GM21390 (cell line): ENCODE data around the gene SEC63.
A peak's percentile ranks its signal among the peaks of the same experiment; 100 is the strongest.
"Not testable (repeated sequence)": the region's sequence is repeated elsewhere in the genome, so short reads cannot be mapped to it uniquely, and the experiment has no call there.

Experiments
- ATAC-seq: cut with Tn5 transposase; IDR thresholded peaks from one replicate; pipeline ENCODE4 v1.9.1; 2021; ENCODE audit not compliant: unreplicated experiment

Gene SEC63

DNA sequence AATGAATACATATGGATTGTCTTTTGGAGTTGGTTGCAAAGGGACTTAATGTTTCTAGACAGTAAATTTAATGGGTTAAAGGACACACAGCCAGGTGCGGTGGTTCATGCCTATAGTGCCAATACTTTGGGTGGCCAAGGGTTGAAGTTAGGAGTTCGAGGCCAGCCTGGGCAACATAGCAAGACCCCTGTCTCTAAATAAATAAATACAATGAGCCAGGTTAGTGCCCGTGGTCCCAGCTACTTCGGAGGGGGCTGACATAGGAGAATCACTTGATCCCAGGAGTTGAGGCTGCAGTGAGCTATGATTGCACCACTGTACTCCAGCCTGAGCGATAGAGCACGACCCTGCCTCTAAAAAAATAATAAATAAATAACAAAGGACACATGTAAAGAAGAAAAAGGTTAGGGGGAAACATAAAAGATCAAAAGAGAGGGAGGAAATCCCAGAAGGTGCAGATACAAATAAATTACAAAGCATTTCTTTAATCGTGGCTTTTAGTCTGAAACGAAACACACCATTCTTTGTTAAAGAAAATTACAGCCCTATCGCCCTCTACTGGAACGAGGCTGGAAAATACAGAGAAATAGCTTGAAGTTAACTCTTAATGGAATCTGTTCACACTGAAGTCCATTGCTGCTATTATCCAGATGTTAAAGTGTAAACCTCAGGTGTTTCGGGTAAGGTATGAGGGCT is 91.3 kb downstream of the SEC63 start:
- no peak for ATAC-seq

DNA sequence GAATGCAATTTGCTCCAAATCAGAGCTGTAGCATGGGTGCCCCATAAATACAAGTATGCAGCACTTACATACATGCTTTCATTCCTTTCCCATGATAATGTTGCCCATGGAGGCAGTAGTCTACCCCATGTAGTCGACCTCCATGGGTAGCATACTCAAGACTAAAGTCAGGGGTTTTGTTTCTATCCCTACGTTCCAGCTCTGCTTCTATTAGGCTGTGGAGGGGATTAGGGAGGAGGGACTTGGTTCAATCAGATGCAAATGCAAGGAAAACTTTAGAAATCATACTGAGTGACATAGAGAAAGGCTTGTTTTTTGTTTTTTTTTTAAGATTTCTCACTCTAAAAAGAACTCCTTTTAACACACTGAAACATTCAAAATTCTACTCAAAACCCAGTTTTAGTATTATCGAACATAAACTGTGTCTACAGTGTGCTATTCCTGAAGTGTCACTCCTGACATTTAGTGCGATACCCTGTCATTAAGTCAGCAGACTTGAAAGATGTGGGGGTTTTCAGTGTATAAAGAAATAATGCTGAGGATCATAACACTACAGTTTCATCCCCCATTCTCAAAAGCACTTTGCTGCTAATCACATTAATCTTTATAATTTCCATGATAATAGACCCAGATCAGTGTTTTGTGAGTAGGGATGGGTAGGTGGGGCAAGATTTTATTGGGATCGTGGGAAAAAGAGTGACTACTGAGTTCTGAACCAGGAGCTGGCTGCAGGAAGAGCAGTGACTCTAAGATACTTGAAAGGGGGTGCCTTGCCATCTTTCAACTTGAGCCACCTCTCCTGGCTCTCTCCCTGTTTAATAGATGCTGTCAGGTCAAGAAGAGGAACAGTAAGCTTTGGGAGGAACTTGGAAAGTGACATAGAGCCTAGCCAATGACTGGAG is 93.5 kb downstream of the SEC63 start:
- no peak for ATAC-seq

DNA sequence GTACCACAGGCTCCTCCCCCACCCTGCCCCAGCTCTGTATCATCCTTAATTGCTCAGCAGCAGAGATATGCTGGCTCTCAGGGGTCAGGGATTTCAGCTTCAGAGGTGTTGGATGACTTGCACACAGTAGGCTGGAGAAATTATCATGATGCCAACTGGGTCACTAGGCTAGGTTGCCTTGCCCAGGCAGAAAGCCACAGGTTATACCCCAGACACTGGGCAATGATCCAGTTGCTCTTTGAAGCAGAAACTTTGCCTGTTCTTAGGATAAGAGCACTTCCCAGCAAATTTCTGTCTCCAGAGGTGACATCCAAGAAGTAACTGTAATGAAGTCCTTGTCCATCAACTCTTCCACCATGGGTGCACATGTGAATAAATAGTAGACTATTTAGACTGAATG is 95.6 kb downstream of the SEC63 start:
- ATAC-seq = no peak

DNA sequence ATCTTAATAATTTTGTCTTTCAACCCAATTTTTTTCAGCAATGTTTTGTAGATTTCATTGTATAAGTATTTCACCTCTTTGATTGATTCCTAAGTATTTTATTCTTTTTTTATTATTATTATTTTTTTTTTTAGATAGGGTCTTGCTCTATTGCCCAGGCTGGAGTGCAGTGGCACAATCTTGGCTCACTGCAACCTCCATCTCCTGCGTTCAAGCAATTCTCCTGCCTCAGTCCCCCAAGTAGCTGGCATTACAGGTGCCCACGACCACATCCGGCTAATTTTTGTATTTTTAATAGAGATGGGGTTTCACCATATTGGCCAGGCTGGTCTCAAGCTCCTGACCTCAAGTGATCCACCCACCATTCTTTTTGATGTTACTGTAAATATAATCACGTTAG is 97.0 kb downstream of the SEC63 start:
- ATAC-seq = not testable (repeated sequence)

DNA sequence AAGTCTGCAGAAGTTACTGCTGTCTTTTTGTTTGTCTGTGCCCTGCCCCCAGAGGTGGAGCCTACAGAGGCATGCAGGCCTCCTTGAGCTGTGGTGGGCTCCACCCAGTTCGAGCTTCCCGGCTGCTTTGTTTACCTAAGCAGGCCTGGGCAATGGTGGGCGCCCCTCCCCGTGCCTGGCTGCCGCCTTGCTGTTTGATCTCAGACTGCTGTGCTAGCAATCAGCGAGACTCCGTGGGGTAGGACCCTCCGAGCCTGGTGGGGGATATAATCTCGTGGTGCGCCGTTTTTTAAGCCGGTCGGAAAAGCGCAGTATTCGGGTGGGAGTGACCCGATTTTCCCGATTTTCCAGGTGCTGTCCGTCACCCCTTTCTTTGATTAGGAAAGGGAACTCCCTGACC is 97.9 kb downstream of the SEC63 start:
- not testable (repeated sequence) for ATAC-seq

DNA sequence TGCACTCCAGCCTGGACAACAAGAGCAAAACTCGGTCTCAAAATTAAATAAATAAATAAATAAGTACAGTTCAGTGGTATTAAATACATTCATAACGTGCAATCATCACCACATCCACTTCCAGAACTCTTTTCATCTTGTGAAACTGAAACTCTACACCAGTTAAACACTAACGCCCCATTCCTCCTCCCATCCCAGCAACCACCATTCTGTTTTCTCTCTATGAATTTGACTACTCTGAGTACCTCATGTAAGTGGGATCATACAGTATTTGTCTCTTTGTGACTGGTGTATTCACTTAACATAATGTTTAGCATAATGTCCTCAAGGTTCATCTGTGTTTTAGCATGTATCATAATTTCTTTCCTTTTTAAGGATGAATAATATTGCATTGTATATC is 104.8 kb downstream of the SEC63 start:
- no peak for ATAC-seq

DNA sequence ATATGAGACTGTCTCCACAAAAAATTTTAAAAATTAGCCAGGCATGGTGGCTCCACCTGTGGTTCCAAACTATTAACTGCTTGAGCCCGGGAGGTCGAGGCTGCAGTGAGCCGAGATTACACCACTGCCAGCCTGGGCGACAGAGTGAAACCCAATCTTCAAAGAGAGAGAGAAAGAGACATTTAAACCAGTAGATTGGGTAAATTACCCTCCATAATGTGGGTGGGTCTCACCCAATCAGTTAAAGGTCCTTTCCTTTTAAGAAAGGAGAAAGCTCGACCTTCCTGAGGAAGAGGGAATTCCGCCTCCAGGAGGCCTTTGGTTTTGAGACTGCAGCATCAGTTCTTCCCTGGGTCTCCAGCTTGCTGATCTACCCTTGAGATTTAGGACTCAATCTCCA is 108.7 kb downstream of the SEC63 start:
- no peak for ATAC-seq

DNA sequence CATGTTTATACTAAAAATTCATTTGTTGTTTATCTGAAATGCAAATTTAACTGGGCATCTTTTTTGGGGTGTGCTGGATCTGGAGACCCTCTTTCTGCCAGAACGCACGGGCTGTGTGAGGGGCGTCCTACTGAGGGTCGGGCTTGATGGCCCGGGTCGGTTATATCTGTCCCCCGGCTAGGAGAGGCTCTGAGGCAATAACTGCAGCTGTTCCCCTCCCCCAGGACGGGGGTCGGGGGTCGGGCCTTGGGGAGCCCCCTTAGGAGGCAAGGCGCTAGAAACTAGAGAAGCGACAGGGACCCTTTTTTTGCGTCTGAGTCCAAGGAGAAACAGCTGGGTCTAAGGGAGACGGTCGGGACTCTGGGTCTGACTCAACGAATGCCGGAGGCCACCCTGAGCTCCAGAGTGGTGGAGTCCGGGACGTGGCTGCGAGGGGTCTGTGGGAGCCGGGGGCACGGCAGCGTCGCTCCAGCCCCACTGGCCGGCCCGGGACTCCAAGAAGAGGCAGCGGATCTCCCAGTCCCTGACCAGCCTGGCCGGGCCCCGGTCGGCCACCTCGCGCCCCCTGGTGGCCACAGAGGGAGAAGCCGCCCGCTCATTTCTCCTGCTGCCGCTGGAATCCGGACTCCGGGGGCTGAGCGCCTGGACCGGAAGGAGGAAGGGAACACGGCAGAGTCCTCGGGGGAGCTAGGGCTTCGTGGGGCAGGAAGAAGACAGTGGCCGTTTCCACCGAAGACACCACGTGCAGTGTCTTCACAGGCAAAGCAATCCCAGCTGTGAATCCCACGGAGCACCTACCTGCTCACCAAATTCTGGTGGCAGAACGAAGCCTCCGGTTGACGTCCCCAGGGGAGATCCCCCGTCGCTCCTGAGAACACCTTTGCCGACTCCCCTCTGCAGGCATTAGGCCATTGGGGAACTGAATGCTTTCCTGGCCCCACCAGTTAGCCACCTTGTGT is 109.9 kb downstream of the SEC63 start:
- ATAC-seq = peak; percentile 64

DNA sequence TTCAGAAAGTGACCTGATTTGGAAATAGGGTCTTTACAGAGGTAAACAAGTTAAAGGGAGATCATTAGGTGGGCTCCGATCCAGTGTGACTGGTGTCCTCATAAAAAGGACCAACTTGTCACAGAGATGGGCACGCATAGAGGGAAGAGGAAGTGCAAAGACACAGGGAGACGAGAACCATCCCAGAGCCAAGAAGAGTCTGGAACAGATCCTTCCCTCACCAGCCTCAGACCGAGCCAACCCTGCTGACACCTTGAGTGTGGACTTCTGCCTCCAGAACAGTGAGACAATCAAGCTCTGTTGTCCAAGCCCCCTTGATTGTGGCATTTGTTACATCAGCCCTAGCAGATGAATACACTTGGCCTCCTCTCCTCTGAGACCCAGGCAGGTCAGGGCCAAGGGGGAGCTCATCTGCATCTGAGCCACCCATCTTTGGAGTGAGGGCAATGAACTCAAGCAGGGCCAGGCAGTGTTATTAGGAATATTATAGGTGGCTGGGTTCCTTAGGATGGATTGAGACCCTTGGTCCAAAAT is 111.7 kb downstream of the SEC63 start:
- no peak for ATAC-seq

DNA sequence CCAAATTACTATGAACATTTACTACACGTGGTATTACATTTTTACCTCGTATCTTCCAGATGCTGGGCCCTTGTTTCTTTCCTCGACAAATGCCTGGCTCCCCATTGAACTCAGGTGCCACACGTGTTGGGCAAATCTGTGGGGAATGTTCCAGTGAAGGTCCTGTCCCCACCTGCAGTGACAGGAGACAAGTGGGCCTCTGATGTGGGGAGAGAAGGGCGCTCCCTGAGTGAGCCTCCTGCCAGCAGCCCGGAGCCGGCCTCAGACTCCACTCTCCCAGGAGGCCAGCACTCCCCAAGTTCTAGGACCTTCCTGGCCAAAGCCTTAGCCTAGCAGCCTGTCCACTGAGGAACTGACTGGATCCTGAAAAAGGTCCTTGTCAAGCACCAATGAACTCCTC is 112.2 kb downstream of the SEC63 start:
- ATAC-seq = no peak

DNA sequence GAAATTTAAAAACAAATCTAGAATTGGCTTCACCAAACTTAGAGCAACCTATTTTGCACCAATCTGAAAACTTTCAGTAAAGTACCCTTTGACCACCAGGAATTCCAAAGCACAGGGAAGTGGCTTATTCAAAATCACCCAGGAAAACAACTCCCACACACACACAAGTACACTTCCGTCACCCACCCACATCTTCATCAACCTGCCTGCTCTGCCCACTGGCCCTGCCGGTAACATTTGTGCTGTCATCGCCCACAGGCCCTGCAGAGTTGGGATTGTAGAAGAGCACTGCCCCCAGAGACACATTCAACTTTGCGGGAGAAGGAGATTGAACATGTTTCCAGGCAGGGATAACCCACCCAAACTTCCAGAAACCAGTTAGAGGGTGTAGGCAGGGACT is 114.6 kb downstream of the SEC63 start:
- ATAC-seq = no peak

DNA sequence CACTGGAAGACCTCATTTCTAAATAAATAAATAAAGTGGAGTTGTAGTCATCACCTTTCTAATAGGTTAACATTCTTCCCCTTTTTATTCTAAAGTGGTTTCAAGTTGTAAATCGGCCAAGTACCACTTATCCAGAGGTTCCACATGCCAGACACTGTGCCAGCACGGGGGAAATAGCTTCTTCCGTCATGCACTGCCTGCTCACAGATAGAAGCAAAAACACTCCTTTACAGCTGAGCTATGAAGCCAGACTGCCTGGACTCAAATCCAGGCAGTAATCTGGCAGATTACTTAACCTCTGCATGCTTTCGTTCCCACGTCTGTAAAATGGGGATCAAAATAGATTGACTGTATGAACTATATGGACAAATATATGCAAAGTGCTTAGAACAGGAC is 116.7 kb downstream of the SEC63 start:
- ATAC-seq = no peak

DNA sequence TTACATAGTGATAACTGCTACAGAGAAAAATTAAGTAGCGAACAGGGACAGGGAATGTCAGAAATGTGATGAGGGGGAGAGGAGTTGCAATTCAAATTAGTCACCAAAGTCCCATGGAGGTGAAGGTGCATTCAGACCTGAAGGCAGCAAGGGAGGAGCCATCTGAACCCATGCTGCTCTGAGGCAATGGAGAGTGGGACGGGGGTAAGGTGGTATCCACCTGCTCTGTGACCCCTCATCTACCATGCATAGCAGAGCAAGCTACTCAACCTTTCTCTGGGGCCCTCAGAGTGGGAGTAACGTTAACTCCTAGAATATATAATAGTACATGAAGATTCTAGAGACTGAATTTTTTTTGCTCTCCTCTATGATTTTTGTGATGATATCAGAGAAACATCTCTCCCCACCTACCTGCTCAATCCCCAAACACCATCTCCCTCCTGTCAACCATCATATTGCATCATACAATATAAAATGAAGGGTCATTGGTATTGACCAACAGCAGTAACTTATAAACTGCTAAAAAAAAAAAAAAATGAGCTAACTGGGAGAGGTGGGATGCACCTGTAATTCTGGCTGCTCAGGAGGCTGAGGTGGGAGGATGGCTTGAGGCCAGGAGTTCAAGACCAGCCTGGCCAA is 117.3 kb downstream of the SEC63 start:
- no peak for ATAC-seq

DNA sequence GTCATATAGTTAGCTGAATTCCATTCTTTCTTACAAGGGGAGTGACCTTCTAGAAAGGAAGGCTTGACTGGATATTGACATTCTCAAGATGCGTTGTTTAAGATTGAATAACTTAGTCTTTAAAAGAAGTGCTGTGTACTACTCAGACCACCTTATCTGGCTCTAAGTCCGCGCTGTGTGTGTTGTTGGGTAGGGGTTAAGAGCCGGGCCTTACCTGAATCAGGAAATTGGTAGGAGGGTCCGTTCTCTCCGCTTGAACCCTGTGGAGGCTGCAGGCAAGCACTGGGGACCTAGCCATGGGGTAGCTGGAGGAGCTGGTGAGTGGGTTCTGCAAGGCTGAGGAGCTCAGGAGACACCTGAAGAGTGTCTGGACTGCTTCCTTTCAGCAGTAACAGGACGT is 124.9 kb downstream of the SEC63 start:
- ATAC-seq = no peak

DNA sequence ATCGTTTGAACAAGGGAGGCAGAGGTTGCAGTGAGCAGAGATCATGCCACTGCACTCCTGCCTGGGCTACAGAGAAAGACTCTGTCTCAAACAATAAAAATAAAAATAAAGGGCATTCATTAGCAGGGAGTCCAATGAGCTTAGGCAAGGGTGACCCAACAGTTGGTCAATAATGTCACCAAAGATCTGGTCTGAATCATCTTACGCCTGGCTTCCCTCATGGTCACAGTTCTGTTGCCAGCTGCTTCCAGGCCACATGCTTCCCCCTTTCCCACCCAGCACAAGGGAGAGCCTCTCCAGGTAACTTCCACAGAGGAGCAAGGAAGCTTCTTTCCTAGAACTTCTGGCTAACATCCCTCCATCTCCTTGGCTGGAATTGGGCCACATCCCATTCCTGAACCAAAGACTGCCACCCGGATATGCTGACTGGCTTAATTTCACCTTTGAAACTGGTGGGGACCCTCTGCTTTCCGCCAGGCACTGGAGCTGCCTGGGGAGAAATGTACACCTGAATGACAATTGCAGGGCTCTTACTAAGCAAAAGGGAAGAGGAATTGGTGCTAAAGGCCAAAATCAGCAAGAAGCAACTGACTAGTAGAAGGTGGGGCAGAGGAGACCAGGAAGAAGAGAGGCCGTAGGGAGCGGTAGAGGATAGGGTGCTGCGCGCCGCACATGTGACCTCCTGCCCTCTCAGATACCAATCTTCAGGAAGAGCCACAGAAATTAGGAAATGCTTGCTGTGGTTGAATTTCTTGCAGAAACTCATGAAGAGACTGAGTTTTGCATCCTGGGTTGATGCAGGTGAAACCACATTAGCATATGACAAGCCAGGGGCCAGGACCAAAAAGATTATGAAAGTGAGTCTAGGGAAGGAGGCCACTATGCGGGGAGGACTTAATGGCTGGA is 125.6 kb downstream of the SEC63 start:
- ATAC-seq = no peak

DNA sequence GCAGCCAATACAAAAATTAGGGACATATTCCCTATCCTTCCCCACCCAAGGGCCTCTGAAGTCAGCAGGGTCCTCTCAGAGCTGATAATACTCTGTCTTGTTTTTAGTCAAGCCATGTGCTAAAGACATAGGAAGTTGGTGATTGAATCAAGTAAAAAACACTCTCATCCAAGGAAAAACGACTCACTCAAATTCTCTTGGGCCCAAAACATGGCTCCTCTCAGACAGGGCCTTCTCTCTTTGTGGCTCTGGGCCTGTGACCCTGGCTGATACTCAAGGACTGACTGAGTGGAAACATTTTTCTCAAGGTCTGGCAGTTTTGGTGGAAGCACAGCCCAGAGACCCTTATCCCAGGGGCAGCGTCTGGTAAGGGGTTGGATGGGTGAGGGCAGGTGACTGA is 127.9 kb downstream of the SEC63 start:
- no peak for ATAC-seq

DNA sequence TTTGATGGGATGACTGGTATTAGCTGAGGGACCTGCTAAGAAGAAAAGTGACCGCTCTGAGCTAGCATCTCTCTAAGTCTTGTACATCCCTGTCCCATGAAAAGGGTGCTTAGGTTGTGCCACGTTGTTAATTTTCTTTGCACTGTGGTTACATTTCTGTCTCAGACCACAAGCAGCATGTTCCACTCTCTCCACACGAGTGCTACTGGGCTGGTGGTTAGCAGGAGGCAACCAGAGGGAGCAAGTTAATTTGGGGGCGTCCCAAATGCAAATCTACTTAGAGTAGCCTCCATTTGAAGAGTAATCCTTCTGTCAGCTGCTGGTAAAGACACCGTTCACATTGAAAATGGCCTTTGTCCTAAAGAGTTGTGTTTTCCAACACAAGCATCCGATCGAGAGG is 130.5 kb downstream of the SEC63 start:
- no peak for ATAC-seq

DNA sequence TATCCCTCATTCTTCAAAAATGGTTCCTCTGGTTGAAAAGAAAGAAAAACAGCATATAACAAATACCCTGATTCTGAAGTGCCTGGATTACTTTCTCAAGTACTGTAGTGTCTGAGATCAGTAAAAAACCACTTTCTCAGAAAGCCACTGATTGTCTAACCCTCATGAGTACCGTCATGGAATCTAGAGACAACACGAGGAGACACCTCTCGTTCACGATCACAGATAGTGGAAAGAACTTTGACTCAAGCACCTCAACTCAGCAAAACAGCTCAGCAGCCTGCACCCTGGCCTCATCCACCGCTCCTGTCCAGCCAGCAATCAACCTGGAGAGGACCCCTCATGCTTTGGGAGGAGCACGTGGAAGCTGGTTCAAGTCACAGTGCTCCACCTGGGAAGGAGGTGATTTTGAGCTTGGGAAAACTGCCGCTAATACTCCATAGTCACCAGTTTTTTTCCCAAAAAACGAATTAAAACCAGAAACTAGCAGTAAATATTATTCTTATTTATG is 134.9 kb downstream of the SEC63 start:
- no peak for ATAC-seq
